HEK293T (cell line): ENCODE results near the gene EPHA4.

ENCODE experiments used
- BHLHE40 ChIP-seq: fragments of 450-650 bp; IDR thresholded peaks from 2 replicates; pipeline ENCODE4 v1.6.1; 2016; ENCODE audit warnings: mild to moderate bottlenecking, moderate library complexity, borderline replicate concordance
- ELF4 ChIP-seq: fragments of 450-650 bp; IDR thresholded peaks from 2 replicates; pipeline ENCODE4 v1.6.1; 2017; ENCODE audit warnings: antibody characterized with exemption
- HDGF ChIP-seq: fragments of 450-650 bp; IDR thresholded peaks from 2 replicates; pipeline ENCODE4 v1.6.1; 2017; ENCODE audit warnings: antibody characterized with exemption, borderline replicate concordance
- SP1 ChIP-seq: fragments of 450-650 bp; IDR thresholded peaks from 2 replicates; pipeline ENCODE4 v1.6.1; 2017
- SUZ12 ChIP-seq: fragments of 450-650 bp; IDR thresholded peaks from 2 replicates; pipeline ENCODE4 v1.6.1; 2016; ENCODE audit warnings: mild to moderate bottlenecking
- ZNF384 ChIP-seq: fragments of 450-650 bp; IDR thresholded peaks from 2 replicates; pipeline ENCODE4 v1.6.1; 2016

DNA sequence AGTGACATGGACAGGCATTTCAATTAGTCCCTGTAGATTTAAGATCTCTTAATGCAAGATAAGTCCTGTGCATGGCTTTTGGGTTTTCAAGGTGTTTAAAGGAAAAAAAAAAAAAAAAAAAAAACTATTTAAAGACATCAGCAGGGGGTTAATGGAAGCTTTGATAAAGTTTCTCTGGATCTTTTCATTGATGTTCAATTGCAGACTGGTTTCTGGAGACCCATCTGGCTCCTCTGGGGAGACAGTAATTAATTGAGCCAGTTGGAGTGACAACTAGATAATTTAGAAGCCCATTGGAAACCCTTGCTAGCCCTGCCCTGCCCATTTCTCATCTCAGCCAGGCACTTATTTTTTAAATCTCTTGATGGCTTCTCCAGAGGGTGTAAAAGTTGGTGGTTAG lies 98.7 kb downstream of the EPHA4 start:
- TF ChIP-seq BHLHE40 (no peak), ELF4 (no peak), SP1 (no peak), ZNF384 (no peak), HDGF (no peak), SUZ12 (no peak)
